ENCODE data around the gene METTL6.
"Not testable (repeated sequence)": the region's sequence is repeated elsewhere in the genome, so short reads cannot be mapped to it uniquely, and the experiment has no call there.

Gene METTL6

GRCh38 chr3:15458212-15458780 lies 31.0 kb upstream of the METTL6 start:
- no peak for DNase-seq
- Mint-ChIP-seq H3K36me3 (ENCODE audit: low read depth) (peaks cover 26% of the 10 kb centered on the region), H3K4me3 (no peak overlapping the region), H3K9me3 (peaks cover 5% of the 10 kb centered on the region), H3K27ac (no peak overlapping the region), H3K4me1 (peaks cover 4% of the 10 kb centered on the region), H3K27me3 (ENCODE audit: low read depth, poor library complexity) (peaks cover 7% of the 10 kb centered on the region)
- TF ChIP-seq CTCF (IDR thresholded peaks at IDR 0.05) = no peak

GRCh38 chr3:15456915-15457314 lies 29.6 kb upstream of the METTL6 start:
- H3K4me1 Mint-ChIP-seq, DNase-seq: not testable (repeated sequence)
- peaks cover 22% of the 10 kb centered on the region for H3K36me3 Mint-ChIP-seq (ENCODE audit: low read depth)

GRCh38 chr3:15456321-15456720 lies 29.0 kb upstream of the METTL6 start:
- Mint-ChIP-seq H3K9me3 (peaks cover 5% of the 10 kb centered on the region), H3K27me3 (ENCODE audit: low read depth, poor library complexity) (peaks cover 5% of the 10 kb centered on the region), H3K4me3 (no peak overlapping the region), H3K4me1 (peaks cover 4% of the 10 kb centered on the region), H3K36me3 (ENCODE audit: low read depth) (peaks cover 24% of the 10 kb centered on the region), H3K27ac (no peak overlapping the region)
- DNase-seq = no peak
- no peak for TF ChIP-seq CTCF (IDR thresholded peaks at IDR 0.05)

More at GRCh38 chr3:15456915-15457314, 29.6 kb upstream of the METTL6 start:
- H3K9me3 Mint-ChIP-seq; H3K27me3 Mint-ChIP-seq (ENCODE audit: low read depth, poor library complexity); H3K27ac Mint-ChIP-seq; H3K4me3 Mint-ChIP-seq: not testable (repeated sequence)

GRCh38 chr3:15455756-15456155 lies 28.4 kb upstream of the METTL6 start:
- peaks cover 28% of the 10 kb centered on the region for H3K36me3 Mint-ChIP-seq (ENCODE audit: low read depth)

GRCh38 chr3:15454965-15455364 lies 27.6 kb upstream of the METTL6 start:
- TF ChIP-seq CTCF (IDR thresholded peaks at IDR 0.05) = no peak
- Mint-ChIP-seq H3K27ac (no peak overlapping the region), H3K9me3 (peaks cover 5% of the 10 kb centered on the region), H3K27me3 (ENCODE audit: low read depth, poor library complexity) (peaks cover 3% of the 10 kb centered on the region), H3K4me1 (no peaks in the 10 kb centered on the region), H3K4me3 (no peak overlapping the region), H3K36me3 (ENCODE audit: low read depth) (peaks cover 32% of the 10 kb centered on the region)
- DNase-seq = no peak

More at GRCh38 chr3:15455756-15456155, 28.4 kb upstream of the METTL6 start:
- Mint-ChIP-seq H3K27ac (no peak overlapping the region), H3K4me1 (peaks cover 4% of the 10 kb centered on the region), H3K27me3 (ENCODE audit: low read depth, poor library complexity) (peaks cover 3% of the 10 kb centered on the region), H3K4me3 (no peak overlapping the region), H3K9me3 (peaks cover 5% of the 10 kb centered on the region)
- DNase-seq = no peak
- no peak for TF ChIP-seq CTCF (IDR thresholded peaks at IDR 0.05)

GRCh38 chr3:15453991-15454625 lies 26.8 kb upstream of the METTL6 start:
- Mint-ChIP-seq H3K27ac (no peak overlapping the region), H3K4me1 (no peaks in the 10 kb centered on the region), H3K27me3 (ENCODE audit: low read depth, poor library complexity) (peaks cover 3% of the 10 kb centered on the region), H3K4me3 (no peak overlapping the region), H3K36me3 (ENCODE audit: low read depth) (peaks cover 29% of the 10 kb centered on the region), H3K9me3 (peaks cover 5% of the 10 kb centered on the region)
- no peak for DNase-seq
- no peak for TF ChIP-seq CTCF (IDR thresholded peaks at IDR 0.05)

Data from nephron progenitor cell (in vitro differentiated cells).